Measurements from ENCODE around the gene CPA1.

- TF ChIP-seq EZH2phosphoT487 (IDR thresholded peaks at IDR 0.05; ENCODE audit: borderline replicate concordance, low read length) (no peak), CTCF (IDR thresholded peaks at IDR 0.05; ENCODE audit: low read depth, low read length, poor library complexity, severe bottlenecking) (no peak)
Observed at GRCh38 chr7:130381468-130382312, 1.4 kb downstream of the CPA1 start.

All from DOHH2 (cell line).